T47D (cell line): ENCODE data around the gene BEX2.
"Not testable (repeated sequence)": the region's sequence is repeated elsewhere in the genome, so short reads cannot be mapped to it uniquely, and the experiment has no call there.

Source experiments
- DNase-seq, 2 experiments: peaks; one replicate each; pipeline versions ENCODE4 v3.0.0 to v3.0.0-alpha.2; 2011 to 2012; ENCODE audit warnings: low read depth in 1 of 2, low spot score in 1 of 2
- JUND ChIP-seq: IDR thresholded peaks from 2 replicates; pipeline ENCODE4 v1.6.1; 2012; ENCODE audit warnings: low read depth
- in situ Hi-C: cut with HindIII; loops from 2 replicates; pipeline ENCODE4 v1.10.0; 2016; ENCODE audit warnings: low sequenced_read_pairs, low pct_unique_long_range_greater_than_20kb

BEX2 gene

GRCh38 chrX:103310555-103311398 is at the start of gene BEX2:
Gene BEX2 (minus strand): TSS chrX:103310990. CDS start chrX:103309976, 1,014 bp downstream.
- in situ Hi-C loops = no loop called here
- no peak for TF ChIP-seq JUND
- peak; percentile 58 to 76 for DNase-seq

DNA sequence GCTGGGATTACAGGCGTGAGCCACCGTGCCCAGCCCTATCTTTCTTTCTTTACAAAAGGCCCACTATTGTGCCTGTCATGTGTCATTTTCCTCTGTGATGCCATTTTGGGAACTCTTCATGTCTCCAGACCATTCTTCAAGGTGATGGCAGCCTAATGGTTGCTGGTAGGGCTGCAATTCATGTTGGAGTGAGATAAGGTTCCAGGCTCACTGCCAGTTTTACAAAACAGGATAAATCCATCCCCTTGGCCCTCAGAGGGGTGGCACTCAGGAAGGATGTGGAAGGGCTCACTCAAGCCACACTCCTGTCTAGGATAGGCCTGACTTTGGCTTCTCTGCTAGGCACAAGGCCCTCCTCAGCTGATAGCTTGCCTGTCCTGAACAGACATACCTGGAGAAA is 49.3 kb upstream of the BEX2 start:
- in situ Hi-C loops = no loop called here
- DNase-seq = no peak
- TF ChIP-seq JUND = no peak

GRCh38 chrX:103359605-103360004 is 48.8 kb upstream of the BEX2 start:
- in situ Hi-C loops, DNase-seq: not testable (repeated sequence)

DNA sequence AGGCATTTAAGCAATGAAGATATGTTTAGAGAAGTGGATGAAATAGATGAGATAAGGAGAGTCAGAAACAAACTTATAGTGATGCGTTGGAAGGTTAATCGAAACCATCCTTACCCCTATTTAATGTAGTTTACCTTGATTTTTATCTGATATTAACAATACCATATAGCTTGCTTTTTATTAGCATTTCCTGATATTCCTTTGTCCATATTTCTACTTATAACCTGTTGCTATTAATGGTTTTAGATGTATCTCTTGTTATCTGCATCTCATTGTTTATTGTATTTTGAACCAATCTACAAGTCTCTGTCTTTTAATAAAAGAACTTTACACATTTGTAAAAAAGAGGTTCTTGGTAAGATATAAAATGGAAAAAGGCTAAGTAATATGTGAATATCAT is 47.1 kb upstream of the BEX2 start:
- DNase-seq = no peak
- no peak for TF ChIP-seq JUND
- in situ Hi-C loops = no loop called here

GRCh38 chrX:103356858-103357257 is 46.1 kb upstream of the BEX2 start:
- no peak for TF ChIP-seq JUND
- DNase-seq = no peak
- in situ Hi-C loops = no loop called here

DNA sequence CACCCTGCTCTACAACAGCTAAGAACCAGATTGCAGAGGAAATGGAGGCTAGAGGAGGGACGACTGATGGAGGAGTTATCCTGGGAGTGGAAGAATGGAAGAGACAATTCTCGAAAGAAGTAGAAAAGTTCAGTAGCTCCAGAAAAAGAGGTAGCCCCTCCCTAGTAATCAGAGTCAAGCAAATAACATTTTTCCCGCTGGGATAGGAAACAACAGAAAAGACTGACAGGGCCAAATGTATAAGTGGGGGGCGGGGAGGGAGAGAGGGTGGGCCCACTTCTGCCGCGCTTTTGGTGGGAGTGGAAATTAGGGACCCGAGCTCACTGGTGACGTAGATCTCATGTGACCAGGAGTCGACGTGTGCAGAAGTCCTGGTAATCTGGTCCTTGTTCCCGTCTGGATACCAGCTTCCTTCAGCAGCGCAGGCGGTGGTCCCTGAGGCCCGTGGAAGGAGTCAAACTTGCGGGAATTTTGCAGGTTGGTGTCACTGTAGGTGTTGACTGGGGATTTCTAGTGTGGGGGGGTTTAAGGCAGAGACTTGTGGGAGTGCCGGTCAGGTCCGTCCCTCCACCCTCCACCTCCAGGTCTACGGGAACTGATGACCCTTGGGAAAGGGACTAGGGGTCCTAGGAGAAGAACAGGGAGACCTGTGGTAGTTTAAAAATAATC is 45.5 kb upstream of the BEX2 start, which contains the start of gene TCEAL9:
TCEAL9 (plus strand) TSS at position 377 of the 669 bp plus-strand sequence. CDS start 1,179 bp downstream, outside the sequence.
- in situ Hi-C loops = no loop called here
- peak in 1 of 2 experiments; percentile 37 for DNase-seq
- TF ChIP-seq JUND = no peak

GRCh38 chrX:103347682-103348397 is 37.0 kb upstream of the BEX2 start:
- in situ Hi-C loops = no loop called here
- DNase-seq = no peak
- TF ChIP-seq JUND = no peak

DNA sequence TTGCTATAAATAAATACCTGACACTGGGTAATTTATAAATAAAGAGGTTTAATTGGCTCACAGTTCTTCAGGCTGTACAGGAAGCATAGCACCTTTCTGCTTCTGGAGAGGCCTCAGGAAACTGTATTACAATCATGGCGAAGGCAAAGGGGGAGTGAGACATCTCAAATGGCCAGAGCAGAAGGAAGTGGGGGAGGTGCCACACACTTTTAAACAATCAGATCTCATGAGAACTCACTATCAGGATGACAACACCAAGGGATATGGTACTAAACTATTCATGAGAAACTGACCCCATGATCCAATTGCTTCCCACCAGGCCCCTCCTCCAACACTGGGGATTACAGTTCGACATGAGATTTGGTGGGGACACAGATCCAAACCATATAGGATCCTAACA is 33.8 kb upstream of the BEX2 start:
- TF ChIP-seq JUND = no peak
- in situ Hi-C loops = no loop called here
- no peak for DNase-seq

GRCh38 chrX:103343105-103343504 is 32.3 kb upstream of the BEX2 start:
- DNase-seq = peak in 1 of 2 experiments; percentile 25
- no peak for TF ChIP-seq JUND
- in situ Hi-C loops = no loop called here

- in situ Hi-C loops = no loop called here
- no peak for TF ChIP-seq JUND
- DNase-seq = no peak
Observed at GRCh38 chrX:103338663-103339062, 27.9 kb upstream of the BEX2 start.

DNA sequence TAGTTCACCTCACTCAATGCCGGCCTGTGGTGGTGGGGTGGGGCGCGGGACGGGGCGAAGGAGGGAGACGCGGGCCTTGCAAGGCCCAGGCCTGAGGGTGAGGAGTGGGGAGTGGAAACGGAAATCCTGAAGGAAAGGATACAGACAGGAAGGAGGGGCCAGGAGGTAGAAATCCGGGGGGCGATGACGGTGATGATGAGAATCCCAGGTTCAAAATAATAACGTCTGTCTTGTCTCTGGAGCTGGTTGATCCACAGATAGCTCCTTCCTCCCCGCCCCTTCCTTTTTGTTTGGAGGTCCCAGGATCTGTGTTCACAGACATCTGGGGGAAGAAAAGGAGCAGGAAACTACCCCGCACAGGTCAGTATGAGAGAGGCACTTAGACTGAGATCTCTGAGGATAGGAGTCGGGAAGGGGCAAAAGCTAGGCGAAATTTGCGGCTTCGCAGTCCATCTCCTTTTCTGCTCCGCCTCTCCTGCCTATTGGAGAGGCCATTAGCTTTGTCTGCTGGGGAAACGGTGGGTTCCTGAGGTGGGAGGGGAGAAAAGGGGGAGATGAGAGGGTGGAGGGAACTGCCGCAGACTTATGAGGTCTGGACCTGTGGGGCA is 20.0 kb upstream of the BEX2 start:
- in situ Hi-C loops = no loop called here
- no peak for DNase-seq
- no peak for TF ChIP-seq JUND

GRCh38 chrX:103329991-103330390 is 19.2 kb upstream of the BEX2 start, which contains the start of gene TCEAL7:
Gene TCEAL7 (plus strand): TSS chrX:103330239. CDS start chrX:103331404, 1,165 bp downstream.
- no peak for DNase-seq
- TF ChIP-seq JUND = no peak
- in situ Hi-C loops = no loop called here
